ES-I3 (cell line): ENCODE data around the gene SLC15A3.
"Not testable (repeated sequence)": the region's sequence is repeated elsewhere in the genome, so short reads cannot be mapped to it uniquely, and the experiment has no call there.

Source experiments
- H3K36me3 ChIP-seq: 2 replicates; pipeline ENCODE4 v1.6.1; 2013; ENCODE audit warnings: mild to moderate bottlenecking, low read length, control low read depth, moderate library complexity; ENCODE audit not compliant: insufficient read depth
- H3K4me1 ChIP-seq: 2 replicates; pipeline ENCODE4 v1.6.1; 2013; ENCODE audit warnings: mild to moderate bottlenecking, control low read depth, low read length; ENCODE audit not compliant: insufficient read depth
- H3K9ac ChIP-seq: 2 replicates; pipeline ENCODE4 v1.6.1; 2013; ENCODE audit warnings: low read depth, mild to moderate bottlenecking, low read length, moderate library complexity
- H3K9me3 ChIP-seq: 2 replicates; pipeline ENCODE4 v1.6.1; 2013; ENCODE audit warnings: mild to moderate bottlenecking, low read length, moderate library complexity; ENCODE audit not compliant: control insufficient read depth, insufficient read depth

Gene SLC15A3

DNA sequence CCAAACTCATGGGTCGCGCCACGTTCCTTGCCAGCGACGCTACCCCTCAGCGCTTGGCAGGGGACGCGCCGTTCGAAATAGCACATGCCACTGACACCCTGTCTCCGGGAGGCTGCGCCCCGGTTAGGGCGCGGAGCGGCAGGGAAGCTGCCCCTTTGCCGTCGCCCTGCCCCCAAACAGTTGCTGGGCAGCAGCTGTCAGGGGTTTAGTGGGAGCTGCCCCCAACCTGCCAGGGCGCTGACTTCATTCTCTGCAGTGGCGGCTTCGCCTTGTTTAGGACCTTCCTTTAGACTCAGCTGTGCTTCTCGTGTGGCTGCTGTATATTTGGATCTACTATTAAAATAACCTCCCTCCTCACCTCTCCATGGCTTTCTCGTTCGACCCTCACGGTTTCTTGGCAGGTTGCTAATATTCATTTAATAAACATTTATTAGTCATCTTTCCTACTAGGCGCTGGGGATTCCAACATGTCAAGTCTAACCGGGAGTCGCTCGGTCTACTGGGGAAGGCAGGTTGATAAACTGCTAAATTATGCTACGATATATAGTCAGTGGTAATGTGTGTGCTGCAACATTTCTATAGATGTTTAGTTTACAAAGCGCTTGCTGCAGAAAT lies 37.2 kb downstream of the SLC15A3 start:
- Histone ChIP-seq H3K4me1 (peaks cover 20% of the 10 kb centered on the region), H3K9me3 (no peaks in the 10 kb centered on the region), H3K9ac (peak overlapping the region; percentile 87), H3K36me3 (no peaks in the 10 kb centered on the region)

DNA sequence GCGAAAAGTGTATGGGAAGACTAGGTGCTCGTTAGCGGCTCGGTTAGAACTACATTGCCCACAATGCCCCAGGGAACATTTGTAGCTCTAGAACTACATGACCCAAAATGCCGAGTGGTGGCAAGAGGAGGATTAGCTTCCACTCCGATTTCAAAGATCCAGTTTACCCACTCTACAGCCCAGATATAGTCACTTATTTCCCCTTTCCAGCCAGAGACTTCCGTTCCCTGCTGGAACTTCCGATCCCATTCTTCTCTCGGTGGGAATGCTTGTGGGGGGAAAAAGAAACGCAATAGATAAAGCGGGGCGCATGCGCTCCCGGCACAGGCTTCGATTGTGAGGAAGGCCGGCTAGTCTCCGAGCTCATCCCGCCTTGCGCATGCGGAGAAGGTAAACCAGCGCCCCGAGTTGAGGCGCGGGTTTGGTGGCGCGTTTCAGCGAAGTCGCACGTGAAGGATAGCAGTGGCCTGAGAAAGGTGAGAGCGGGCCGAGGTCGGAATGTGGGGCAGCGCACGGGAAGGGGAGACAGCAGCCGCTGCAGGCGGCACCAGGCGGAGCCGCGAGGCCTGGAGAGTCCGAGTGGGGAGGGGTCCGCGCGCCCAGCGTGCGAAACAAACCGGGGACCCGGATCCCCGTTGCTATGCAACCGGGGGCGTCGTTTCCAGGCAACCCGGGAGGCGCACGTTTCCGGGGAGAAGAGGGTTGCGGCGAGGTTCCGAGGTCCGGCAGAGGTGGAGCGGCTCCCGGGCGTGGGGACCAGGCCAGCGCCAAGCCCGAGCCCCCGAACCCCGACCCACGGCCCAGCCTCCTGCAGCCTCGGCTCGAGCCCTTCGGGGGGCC lies 38.0 kb downstream of the SLC15A3 start, which contains the start of gene TMEM109:
TSS of gene TMEM109 (plus strand) at position 366 of the 840 bp plus-strand sequence. CDS start 5,536 bp downstream, outside the sequence.
- no peaks in the 10 kb centered on the region for H3K36me3 ChIP-seq
- H3K9me3 ChIP-seq = no peaks in the 10 kb centered on the region
- peak within 1 kb of the TSS; percentile 87 for H3K9ac ChIP-seq
- H3K4me1 ChIP-seq = peaks cover 17% of the 10 kb centered on the region

- Histone ChIP-seq H3K9ac (peak overlapping the region; percentile 87), H3K9me3 (no peaks in the 10 kb centered on the region), H3K36me3 (no peaks in the 10 kb centered on the region), H3K4me1 (peaks cover 15% of the 10 kb centered on the region)
Measured at GRCh38 chr11:60912851-60913528, 39.0 kb downstream of the SLC15A3 start.

DNA sequence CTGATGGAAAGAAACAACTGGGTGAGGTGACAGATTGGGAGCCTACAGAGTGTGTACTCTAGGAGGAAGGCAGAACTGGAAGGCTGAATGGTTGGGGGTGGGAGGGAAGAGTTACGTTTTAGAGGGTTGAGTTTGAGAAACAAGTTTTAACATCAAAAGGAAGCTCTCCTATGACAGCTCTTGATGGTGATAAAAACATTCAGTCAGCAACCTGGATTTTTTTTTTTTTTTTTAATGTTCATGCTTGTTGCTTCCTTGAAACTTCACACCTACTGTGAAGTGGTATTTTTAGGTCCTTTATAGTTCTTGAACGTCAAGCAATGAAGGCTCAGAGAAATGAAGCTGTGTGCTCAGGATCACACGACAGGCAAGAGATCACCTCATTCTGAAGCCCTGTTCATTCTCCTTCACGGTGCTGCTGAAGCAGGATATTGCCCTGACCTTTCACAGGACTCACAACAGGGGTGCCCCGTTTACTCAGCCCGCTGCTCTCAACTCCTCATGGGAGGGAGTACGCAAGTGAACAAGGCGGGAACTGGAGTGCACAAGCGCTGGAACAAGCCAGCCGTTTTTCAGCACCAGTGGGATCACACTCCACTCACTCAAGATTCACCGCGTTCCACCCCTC lies 39.6 kb downstream of the SLC15A3 start:
- no peaks in the 10 kb centered on the region for H3K9me3 ChIP-seq
- H3K36me3 ChIP-seq = no peaks in the 10 kb centered on the region
- H3K4me1 ChIP-seq = peaks cover 15% of the 10 kb centered on the region
- no peak overlapping the region for H3K9ac ChIP-seq

GRCh38 chr11:60910711-60911380 lies 41.1 kb downstream of the SLC15A3 start:
- no peaks in the 10 kb centered on the region for H3K9me3 ChIP-seq
- no peaks in the 10 kb centered on the region for H3K36me3 ChIP-seq
- peaks cover 14% of the 10 kb centered on the region for H3K4me1 ChIP-seq
- no peak overlapping the region for H3K9ac ChIP-seq

- Histone ChIP-seq H3K9me3 (no peaks in the 10 kb centered on the region), H3K9ac (no peak overlapping the region), H3K36me3 (no peaks in the 10 kb centered on the region), H3K4me1 (peaks cover 12% of the 10 kb centered on the region)
Measured at GRCh38 chr11:60910281-60910687, 41.7 kb downstream of the SLC15A3 start.

DNA sequence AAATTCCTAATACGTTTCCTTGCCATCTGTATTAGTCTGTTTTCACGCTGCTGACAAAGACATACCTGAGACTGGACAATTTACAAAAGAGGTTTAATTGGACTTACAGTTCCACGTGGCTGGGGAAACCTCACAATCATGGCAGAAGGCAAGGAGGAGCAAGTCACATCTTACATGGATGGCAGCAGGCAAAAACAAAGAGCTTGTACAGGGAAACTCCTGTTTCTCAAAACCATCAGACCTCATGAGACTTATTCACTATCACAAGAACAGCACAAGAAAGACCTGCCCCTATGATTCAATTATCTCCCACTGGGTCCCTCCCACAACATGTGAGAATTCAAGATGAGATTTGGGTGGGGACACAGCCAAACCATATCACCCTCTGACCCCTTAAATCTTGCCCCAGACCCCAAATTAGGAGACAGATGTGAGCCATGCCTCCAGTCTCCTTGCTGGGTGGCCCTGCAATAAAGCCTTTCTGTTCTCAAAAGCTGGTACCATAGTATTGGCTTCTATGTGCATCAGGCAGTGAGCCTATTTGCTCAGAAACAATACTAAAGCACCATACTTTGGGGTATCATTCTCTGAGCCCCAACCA lies 42.2 kb downstream of the SLC15A3 start:
- H3K36me3 ChIP-seq, H3K9me3 ChIP-seq, H3K9ac ChIP-seq: not testable (repeated sequence)
- H3K4me1 ChIP-seq = peaks cover 12% of the 10 kb centered on the region

- Histone ChIP-seq H3K9me3 (no peaks in the 10 kb centered on the region), H3K4me1 (peaks cover 15% of the 10 kb centered on the region), H3K36me3 (no peaks in the 10 kb centered on the region), H3K9ac (no peak overlapping the region)
Measured at GRCh38 chr11:60908803-60909202, 43.2 kb downstream of the SLC15A3 start.

- Histone ChIP-seq H3K9ac (peak within 1 kb of the TSS; percentile 84), H3K4me1 (0 out of 2 replicates have a peak, but pooled peaks cover 4% of the 10 kb centered on the region), H3K36me3 (peaks cover 10% of the 10 kb centered on the region), H3K9me3 (no peaks in the 10 kb centered on the region)
Measured at GRCh38 chr11:60906132-60906972, 45.6 kb downstream of the SLC15A3 start, which contains the start of gene PRPF19. Gene PRPF19, minus strand, starts transcription at chr11:60906585. Its CDS starts 203 bp downstream, at chr11:60906382.

DNA sequence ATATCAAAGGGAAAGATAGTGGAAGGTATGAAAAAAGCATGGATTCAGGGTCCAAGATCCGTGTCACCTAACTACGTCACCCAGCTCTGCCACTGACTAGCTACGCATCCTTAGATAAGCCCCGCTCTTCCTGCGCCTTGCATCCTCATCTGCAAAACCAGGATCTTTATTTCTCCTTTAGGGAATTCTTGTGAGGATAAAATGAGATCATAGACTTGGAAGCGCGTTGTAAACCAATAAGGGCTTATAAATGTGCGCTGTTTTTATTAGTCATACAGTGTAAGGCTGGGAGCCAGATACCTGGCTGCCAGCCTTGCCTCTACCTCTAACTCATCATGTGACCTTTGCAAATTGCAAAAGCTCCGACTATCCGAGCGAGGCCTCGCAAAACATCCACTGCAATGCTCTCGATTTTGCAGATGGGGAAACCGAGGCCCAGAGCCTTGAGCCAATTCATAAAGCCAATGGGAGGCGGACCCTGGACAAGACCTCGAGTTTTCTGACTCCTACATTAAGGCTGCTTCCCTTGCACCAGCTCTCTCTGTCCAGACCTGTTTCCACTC lies 46.3 kb downstream of the SLC15A3 start:
- Histone ChIP-seq H3K4me1 (0 out of 2 replicates have a peak, but pooled peaks cover 4% of the 10 kb centered on the region), H3K9me3 (no peaks in the 10 kb centered on the region), H3K36me3 (peaks cover 16% of the 10 kb centered on the region), H3K9ac (peak overlapping the region; percentile 84)

GRCh38 chr11:60905047-60905446 lies 46.9 kb downstream of the SLC15A3 start:
- H3K9me3 ChIP-seq = no peaks in the 10 kb centered on the region
- H3K9ac ChIP-seq = peak overlapping the region; percentile 84
- H3K36me3 ChIP-seq = peaks cover 18% of the 10 kb centered on the region
- 0 out of 2 replicates have a peak, but pooled peaks cover 4% of the 10 kb centered on the region for H3K4me1 ChIP-seq

- no peaks in the 10 kb centered on the region for H3K9me3 ChIP-seq
- H3K9ac ChIP-seq = no peak overlapping the region
- peaks cover 34% of the 10 kb centered on the region for H3K36me3 ChIP-seq
- 0 out of 2 replicates have a peak, but pooled peaks cover 4% of the 10 kb centered on the region for H3K4me1 ChIP-seq
Measured at GRCh38 chr11:60902625-60903024, 49.4 kb downstream of the SLC15A3 start.
